Osteoblast (primary cell): ENCODE results near the gene DND1. TPM values are rescaled to one million over a fixed set of nuclear protein-coding genes. Genes with fewer than 3 reads are reported as not detected.
"Not testable (repeated sequence)": the region's sequence is repeated elsewhere in the genome, so short reads cannot be mapped to it uniquely, and the experiment has no call there.

Experiments
- DNase-seq: peaks from one replicate; pipeline ENCODE4 v3.0.0; 2011; ENCODE audit warnings: low spot score, mixed read lengths; ENCODE audit not compliant: insufficient read length; ENCODE audit errors: missing footprints
- H2AFZ ChIP-seq: 2 replicates; pipeline ENCODE4 v1.6.0; 2011; ENCODE audit warnings: mild to moderate bottlenecking, low read length
- H3K27ac ChIP-seq: 2 replicates; pipeline ENCODE4 v1.5.1; 2011; ENCODE audit warnings: mild to moderate bottlenecking, low read depth, low read length, moderate library complexity
- H3K27me3 ChIP-seq: 2 replicates; pipeline ENCODE4 v1.6.0; 2012; ENCODE audit warnings: mild to moderate bottlenecking, control low read depth, inconsistent platforms, low read length, moderate library complexity; ENCODE audit not compliant: insufficient read depth
- H3K36me3 ChIP-seq: 2 replicates; pipeline ENCODE4 v1.5.1; 2011; ENCODE audit warnings: mild to moderate bottlenecking, low read length, control low read depth, moderate library complexity; ENCODE audit not compliant: insufficient read depth
- H3K4me1 ChIP-seq: 2 replicates; pipeline ENCODE4 v1.5.1; 2011; ENCODE audit warnings: mild to moderate bottlenecking, low read length, control low read depth, moderate library complexity; ENCODE audit not compliant: insufficient read depth
- H3K4me2 ChIP-seq: 2 replicates; pipeline ENCODE4 v1.6.0; 2011; ENCODE audit warnings: mild to moderate bottlenecking, low read length; ENCODE audit not compliant: insufficient read depth
- H3K4me3 ChIP-seq: fragments of 200-600 bp; sonication (generic); 3 replicates; pipeline ENCODE4 v1.5.1; 2012; ENCODE audit warnings: mild to moderate bottlenecking, low read length, inconsistent platforms; ENCODE audit not compliant: insufficient read depth
- H3K79me2 ChIP-seq: 2 replicates; pipeline ENCODE4 v1.6.0; 2012; ENCODE audit warnings: mild to moderate bottlenecking, low read length, control low read depth, inconsistent platforms; ENCODE audit not compliant: insufficient read depth
- H3K9me3 ChIP-seq: 2 replicates; pipeline ENCODE4 v1.5.1; 2011; ENCODE audit warnings: low read depth, low read length, control low read depth
- H4K20me1 ChIP-seq: 2 replicates; pipeline ENCODE4 v1.6.0; 2012; ENCODE audit warnings: mild to moderate bottlenecking, low read length, control low read depth; ENCODE audit not compliant: insufficient read depth
- total RNA-seq: library from RNA; depleted of rRNA; stranded (reverse); fragments of >200 nt; gene quantifications from 2 replicates; pipeline ENCODE4 v1.2.3, GENCODE V29; 2012
- TF ChIP-seq, protein P1 (sequence below): IDR thresholded peaks from 2 replicates; pipeline ENCODE4 v1.5.1; 2011; ENCODE audit warnings: mild to moderate bottlenecking, low read depth, low read length, moderate library complexity; ENCODE audit errors: extremely low read depth

Gene DND1
- total RNA-seq, 1 donor, result not detected

- Histone ChIP-seq H3K4me2 (no peak overlapping the region), H3K4me3 (no peak overlapping the region), H4K20me1 (no peaks in the 10 kb centered on the region), H3K9me3 (no peaks in the 10 kb centered on the region), H3K36me3 (peaks cover 69% of the 10 kb centered on the region), H3K4me1 (no peaks in the 10 kb centered on the region), H3K27me3 (no peaks in the 10 kb centered on the region), H3K79me2 (peaks cover under 1% of the 10 kb centered on the region), H2AFZ (no peak overlapping the region), H3K27ac (no peak overlapping the region)
- DNase-seq, result peak; percentile 65
- TF ChIP-seq, protein P1, sequence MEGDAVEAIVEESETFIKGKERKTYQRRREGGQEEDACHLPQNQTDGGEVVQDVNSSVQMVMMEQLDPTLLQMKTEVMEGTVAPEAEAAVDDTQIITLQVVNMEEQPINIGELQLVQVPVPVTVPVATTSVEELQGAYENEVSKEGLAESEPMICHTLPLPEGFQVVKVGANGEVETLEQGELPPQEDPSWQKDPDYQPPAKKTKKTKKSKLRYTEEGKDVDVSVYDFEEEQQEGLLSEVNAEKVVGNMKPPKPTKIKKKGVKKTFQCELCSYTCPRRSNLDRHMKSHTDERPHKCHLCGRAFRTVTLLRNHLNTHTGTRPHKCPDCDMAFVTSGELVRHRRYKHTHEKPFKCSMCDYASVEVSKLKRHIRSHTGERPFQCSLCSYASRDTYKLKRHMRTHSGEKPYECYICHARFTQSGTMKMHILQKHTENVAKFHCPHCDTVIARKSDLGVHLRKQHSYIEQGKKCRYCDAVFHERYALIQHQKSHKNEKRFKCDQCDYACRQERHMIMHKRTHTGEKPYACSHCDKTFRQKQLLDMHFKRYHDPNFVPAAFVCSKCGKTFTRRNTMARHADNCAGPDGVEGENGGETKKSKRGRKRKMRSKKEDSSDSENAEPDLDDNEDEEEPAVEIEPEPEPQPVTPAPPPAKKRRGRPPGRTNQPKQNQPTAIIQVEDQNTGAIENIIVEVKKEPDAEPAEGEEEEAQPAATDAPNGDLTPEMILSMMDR, result no peak
Measured at GRCh38 chr5:140674629-140675028, 1.3 kb upstream of the DND1 start.

DNA sequence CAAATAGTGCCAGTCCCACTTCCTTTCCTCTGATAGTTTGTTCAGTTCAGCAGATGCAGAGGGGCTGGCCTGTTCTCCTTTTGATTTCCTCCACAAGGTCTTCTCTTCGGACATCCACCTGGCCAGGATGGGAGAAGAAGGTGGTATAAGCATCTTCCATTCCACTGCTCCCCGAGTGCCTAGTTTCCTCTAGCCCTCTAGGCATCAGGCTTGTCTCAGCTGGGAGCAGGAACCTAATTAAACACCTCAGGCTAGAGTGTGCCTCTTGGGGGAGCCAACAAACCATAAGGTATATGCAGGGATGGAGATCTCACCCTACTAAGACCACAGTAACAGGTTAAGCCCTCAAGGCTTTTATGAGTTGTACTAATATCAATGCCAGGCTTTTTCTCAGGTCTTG is 835 bp upstream of the DND1 start:
- Histone ChIP-seq H4K20me1 (no peaks in the 10 kb centered on the region), H3K27ac (no peak overlapping the region), H3K4me1 (no peaks in the 10 kb centered on the region), H3K27me3 (no peaks in the 10 kb centered on the region), H3K79me2 (peaks cover 4% of the 10 kb centered on the region), H3K4me3 (no peak overlapping the region), H3K36me3 (peaks cover 69% of the 10 kb centered on the region), H2AFZ (no peak overlapping the region), H3K4me2 (no peak overlapping the region), H3K9me3 (no peaks in the 10 kb centered on the region)
- TF ChIP-seq, protein P1, result no peak
- peak; percentile 86 for DNase-seq

DNA sequence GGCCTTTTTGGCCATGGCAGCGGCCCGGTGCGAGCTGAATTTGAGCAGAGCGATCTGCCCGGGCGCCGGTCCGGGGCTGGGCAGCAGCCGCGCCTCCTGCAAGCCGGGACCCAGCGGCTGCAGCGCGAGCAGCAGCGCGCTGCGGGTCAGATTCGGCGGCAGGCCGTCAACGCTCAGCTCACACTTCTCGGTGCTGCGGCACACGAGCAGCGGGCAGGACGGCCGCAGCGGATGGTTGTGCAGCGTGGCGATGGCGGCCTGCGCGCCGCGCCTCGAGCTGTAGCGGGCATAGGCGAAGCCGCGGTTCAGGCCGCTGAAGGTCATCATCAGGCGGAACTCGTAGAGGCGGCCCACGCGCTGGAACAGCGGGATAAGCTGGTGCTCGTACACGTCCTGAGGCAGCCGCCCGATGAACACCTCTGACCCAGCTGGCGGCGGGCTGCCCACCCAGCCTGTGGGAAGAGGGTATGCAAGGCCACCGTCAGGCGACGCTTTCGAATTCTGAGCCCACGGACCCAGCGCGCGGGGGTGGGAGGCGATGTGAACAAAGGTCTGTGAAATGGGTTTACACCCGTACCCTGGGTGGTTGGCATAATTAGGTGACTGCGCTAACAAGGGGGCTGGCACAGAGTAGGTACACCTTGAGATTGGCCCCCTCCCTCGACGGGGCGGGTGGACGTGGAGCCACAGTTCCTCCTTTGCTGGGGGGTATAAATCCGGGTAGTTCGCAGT is 755 bp downstream of the DND1 start:
- no peaks in the 10 kb centered on the region for H3K9me3 ChIP-seq
- peaks cover 4% of the 10 kb centered on the region for H4K20me1 ChIP-seq
- TF ChIP-seq, protein P1, result no peak
- no peak overlapping the region for H3K27ac ChIP-seq
- no peak overlapping the region for H2AFZ ChIP-seq
- no peaks in the 10 kb centered on the region for H3K27me3 ChIP-seq
- peaks cover 17% of the 10 kb centered on the region for H3K79me2 ChIP-seq
- no peak overlapping the region for H3K4me2 ChIP-seq
- H3K4me3 ChIP-seq, result peak overlapping the region; percentile 33
- no peaks in the 10 kb centered on the region for H3K4me1 ChIP-seq
- peaks cover 71% of the 10 kb centered on the region for H3K36me3 ChIP-seq
- DNase-seq, result peak; percentile 86

- TF ChIP-seq, protein P1, result no peak
- Histone ChIP-seq H3K79me2 (peaks cover 27% of the 10 kb centered on the region), H4K20me1 (peaks cover 9% of the 10 kb centered on the region), H3K36me3 (peaks cover 61% of the 10 kb centered on the region), H2AFZ (no peak overlapping the region), H3K4me1 (no peaks in the 10 kb centered on the region), H3K4me2 (no peak overlapping the region), H3K9me3 (no peaks in the 10 kb centered on the region), H3K4me3 (no peak overlapping the region), H3K27ac (no peak overlapping the region), H3K27me3 (no peaks in the 10 kb centered on the region)
- peak; percentile 69 for DNase-seq
Measured at GRCh38 chr5:140671472-140672125, 1.8 kb downstream of the DND1 start.

DNA sequence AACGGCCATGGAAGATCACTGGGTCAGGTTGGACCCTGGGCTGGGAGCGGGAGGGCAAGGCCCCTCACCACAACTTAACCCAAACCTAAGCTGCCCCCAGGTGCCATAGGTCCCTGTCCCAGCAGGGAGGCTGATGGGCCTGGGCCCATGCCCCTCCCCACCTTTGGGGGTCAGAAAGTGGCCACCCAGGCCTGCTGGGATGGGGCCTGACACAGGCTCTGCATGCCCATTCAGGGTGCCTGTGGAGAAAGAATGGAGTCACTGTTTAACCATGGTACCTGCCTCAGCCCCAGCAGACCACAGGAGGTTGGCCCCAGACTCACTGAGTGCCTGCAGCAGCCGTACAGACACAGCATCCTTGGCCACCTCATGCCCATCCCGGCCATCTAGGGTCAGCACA is 2.3 kb downstream of the DND1 start:
- not testable (repeated sequence) for H3K9me3 ChIP-seq
- peaks cover 55% of the 10 kb centered on the region for H3K36me3 ChIP-seq

More for the DNA sequence above, 2.3 kb downstream of the DND1 start:
- H3K27me3 ChIP-seq, H3K4me2 ChIP-seq, H3K4me1 ChIP-seq, H3K27ac ChIP-seq, H3K4me3 ChIP-seq, H2AFZ ChIP-seq, DNase-seq: not testable (repeated sequence)
- H3K79me2 ChIP-seq, result peaks cover 32% of the 10 kb centered on the region
- H4K20me1 ChIP-seq, result peaks cover 13% of the 10 kb centered on the region
